Adrenal gland (tissue), 5 donors: ENCODE measurements around the gene CAMTA1.

Experiments used
- POLR2A ChIP-seq, 2 donors: fragments of 450-650 bp; IDR thresholded peaks; one replicate each; pipeline ENCODE4 v1.6.1; 2017; ENCODE audit warnings: antibody characterized with exemption in 2 of 2, mild to moderate bottlenecking in 2 of 2, moderate library complexity in 1 of 2
- TF ChIP-seq, protein P1 (sequence below), 6 experiments: fragments of 450-650 bp in 4 of 6; fragments of 200-600 bp in 2 of 6; sonication (generic) in 1 of 6; IDR thresholded peaks; 1 replicate in 5 of 6; 2 replicates in 1 of 6; pipeline versions ENCODE4 v1.5.1 to v1.8.0; 2016 to 2021; ENCODE audit warnings: antibody characterized with exemption in 6 of 6, mild to moderate bottlenecking in 2 of 6, moderate library complexity in 1 of 6
- donor health status: DM: no; HTN: no; CAD: no.

DNA sequence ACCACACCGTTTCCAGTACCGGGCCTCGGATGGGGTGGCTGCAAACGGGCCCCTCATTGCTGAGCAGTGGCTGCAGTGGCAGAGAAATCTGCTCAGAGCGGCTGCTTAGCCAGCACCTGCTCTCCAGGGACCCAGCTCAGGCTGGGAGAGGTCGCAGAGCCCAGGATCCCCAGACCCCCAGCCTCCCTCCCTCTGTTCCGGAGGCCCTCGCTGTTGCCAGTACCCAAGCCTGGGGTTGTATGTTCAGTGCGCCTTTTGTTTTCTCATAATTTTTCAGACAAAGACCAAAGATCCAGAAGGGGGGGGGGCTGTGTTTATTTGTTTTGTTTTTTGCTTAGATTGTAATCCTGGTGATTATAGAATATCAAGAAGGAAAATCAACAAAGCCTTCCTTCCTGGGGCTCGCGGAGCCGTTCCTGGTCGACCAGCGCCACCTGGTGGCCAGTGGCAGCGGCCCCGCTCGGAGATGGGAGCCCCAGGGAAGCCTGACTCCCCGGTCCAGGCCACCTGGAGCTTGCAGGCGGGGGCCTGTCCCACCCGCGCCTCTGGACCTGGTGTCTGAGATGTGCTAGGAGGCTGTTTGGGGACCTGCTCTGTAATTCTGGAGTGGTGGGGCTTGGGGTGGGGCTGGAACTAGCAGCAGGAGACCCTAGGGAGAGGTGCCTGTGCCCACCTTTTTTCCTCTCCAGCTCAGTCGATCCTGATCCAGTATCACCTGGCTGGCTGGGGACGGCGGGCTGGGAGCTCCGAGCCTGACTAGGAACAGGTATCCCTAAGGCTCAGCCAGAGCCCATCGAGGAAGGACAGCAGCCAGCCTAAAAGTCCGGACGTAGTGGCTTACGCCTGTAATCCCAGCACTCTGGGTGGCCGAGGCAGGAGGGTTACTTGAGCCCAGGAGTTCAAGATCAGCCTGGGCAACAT, 862.0 kb downstream of the CAMTA1 start:
- TF ChIP-seq, protein P1, sequence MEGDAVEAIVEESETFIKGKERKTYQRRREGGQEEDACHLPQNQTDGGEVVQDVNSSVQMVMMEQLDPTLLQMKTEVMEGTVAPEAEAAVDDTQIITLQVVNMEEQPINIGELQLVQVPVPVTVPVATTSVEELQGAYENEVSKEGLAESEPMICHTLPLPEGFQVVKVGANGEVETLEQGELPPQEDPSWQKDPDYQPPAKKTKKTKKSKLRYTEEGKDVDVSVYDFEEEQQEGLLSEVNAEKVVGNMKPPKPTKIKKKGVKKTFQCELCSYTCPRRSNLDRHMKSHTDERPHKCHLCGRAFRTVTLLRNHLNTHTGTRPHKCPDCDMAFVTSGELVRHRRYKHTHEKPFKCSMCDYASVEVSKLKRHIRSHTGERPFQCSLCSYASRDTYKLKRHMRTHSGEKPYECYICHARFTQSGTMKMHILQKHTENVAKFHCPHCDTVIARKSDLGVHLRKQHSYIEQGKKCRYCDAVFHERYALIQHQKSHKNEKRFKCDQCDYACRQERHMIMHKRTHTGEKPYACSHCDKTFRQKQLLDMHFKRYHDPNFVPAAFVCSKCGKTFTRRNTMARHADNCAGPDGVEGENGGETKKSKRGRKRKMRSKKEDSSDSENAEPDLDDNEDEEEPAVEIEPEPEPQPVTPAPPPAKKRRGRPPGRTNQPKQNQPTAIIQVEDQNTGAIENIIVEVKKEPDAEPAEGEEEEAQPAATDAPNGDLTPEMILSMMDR (IDR thresholded peaks at IDR 0.05) = peak; percentile 70 to 98 (median 88)
- no peak for TF ChIP-seq POLR2A (IDR thresholded peaks at IDR 0.05)
